T-helper 1 cell treated with Interleukin-12 subunit alpha and Interleukin-12 subunit beta and Interleukin-4 antibody, amounts not matched to agents 30 ng/mL and 1 ng/mL, for 36 hours (primary cell): Measurements from ENCODE around the gene SLC23A1. TPM values are rescaled to one million over a fixed set of nuclear protein-coding genes. Genes with fewer than 3 reads are reported as not detected.
"Not testable (repeated sequence)": the region's sequence is repeated elsewhere in the genome, so short reads cannot be mapped to it uniquely, and the experiment has no call there.

Experiments
- intact Hi-C: fragments of 100-400 bp; cut with micrococcal nuclease; formaldehyde crosslinking; loops from one replicate; pipeline ENCODE4 v1.15.1; 2024
- total RNA-seq: library from RNA; stranded (reverse); gene quantifications from 2 replicates; pipeline ENCODE4 v1.2.3, GENCODE V29; 2022

Gene SLC23A1
- total RNA-seq, 1 donor from 2014 or later = 5.9 TPM

- intact Hi-C loops = loop anchor here (1.0 to 5.0 kb wide), 11 partner anchors 29 to 1639 kb away; partner anchors contain the start of genes EGR1, ETF1, HNRNPA0 and HSPA9
Observed at GRCh38 chr5:139391570-139392323, 8.7 kb upstream of the SLC23A1 start.

DNA sequence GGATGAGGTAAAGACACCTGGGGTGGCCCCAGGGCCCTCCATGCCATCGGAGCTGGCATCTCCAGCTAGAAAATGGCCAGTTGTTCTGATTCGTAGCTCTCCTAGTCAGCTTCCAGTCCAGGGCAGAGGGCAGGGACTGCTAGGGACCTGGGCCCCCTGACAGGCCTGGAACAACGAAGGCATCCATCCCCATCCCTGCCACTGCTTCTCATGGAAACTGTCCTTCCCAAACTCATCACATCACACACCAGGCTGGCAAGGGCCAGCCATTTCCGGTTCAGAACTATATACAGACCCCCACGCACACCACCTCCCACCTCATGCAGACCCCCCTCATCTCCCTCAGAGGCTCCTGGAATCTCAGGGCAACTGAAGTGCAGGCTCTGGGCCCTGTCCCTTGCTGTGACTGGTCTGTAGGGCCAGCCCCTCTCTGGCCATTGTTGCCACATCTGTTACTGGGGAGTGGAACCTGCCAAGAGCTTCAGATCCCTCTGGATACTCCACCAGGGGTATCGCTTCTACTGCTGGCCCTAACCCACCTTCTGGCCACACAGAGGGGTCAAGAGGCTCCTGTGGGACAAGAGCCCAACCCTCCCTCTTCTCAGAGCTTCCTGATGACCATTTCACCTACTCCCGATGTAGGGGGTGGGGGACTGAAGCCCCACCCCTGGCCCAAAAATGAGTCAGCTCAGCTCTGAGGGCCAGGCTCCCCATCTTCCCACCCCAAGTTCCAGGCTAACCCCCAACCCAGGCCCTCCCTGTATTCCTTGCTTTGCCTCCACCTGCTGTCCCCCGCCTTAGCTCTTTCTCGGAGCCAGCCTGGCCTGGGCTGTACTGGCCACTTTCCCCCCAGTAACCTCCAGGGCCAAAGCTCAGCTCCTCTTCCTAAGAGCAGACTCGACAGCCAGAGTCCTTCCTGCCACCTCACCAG lies 7.8 kb upstream of the SLC23A1 start:
- intact Hi-C loops = loop anchor here (1.0 to 5.0 kb wide), 5 partner anchors 98 to 1639 kb away; partner anchors contain the start of genes EGR1, HNRNPA0 and MATR3

DNA sequence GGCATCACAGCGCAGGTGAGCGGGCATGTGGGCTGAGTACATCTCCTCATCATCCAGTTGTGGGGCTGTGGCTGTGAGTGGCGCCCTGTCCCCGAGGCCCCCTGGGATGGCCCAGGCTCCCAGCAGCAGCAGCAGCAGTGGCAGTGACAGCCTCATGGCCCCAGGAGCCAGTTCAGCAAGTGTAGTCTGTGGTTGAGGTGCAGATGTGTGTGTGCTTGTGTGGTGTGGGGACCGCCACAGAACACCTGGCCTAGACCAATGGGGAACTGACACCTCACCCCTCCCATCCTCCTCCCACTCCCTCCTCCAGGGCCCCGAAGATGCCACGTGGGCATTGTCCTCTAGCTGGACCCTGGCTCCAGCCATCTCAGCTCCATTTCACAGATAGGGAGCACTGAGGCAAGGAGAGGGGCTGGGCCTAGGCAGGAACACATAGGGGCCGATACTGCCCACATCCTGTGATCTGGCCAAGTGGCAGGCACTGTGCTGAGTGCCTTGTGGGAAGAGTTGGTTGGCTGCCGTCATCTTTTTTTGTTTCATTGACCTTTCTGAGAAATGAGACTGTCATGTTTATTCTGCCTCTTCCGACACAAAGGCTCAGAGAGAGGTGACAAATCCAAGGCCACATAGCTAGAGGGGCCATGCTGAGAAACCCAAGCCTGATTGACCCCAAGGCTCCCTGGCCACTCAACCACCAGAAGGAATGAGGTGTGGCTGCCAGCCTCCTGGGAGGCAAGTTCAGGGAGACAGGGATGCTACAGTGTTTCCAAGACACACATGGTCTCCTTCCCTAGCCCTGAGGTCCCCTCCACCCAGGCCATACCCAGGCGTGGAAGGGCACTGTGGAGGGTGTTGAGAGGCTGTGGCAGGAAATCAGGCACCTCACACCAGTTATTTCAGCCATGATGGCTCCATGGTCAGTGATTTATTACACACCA lies 6.9 kb upstream of the SLC23A1 start, which contains the start of gene MZB1:
Gene MZB1, minus strand, starts transcription at position 213 of the 938 bp plus-strand sequence. Its CDS starts 57 bp downstream, at position 156.
- intact Hi-C loops = loop anchor here (1.0 to 5.0 kb wide), 5 partner anchors 97 to 1638 kb away; partner anchors contain the start of genes EGR1, HNRNPA0 and MATR3

DNA sequence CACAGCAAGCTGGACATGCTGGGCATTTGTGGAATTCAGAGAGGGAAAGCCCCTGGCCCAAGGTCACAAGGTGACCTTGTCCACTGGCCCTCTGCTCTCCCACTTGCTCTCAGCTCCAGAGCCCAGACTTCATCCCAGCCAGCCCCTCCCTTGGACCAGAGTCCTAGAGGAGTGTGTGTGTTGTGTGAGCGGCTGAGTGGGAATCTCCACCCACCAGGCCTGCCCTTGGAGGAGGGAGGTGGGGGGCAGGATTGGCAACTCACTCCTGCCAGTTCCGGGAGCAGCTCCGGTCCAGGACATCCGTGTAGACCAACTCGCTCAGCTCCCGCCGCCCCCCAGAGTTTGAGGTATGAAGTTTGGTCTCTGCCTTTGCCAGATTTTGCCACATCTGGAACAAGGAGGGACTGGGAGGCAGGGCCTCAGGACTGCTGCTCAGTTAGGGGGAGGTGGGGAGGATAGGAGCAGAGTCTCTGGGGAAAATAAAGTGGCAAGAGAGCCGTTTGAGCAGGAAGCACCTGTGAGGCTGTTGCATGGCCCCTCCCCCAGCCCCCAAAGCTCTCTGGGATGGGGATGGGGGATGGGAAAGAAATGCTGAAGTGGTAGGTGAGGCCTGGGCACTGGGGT lies 5.2 kb upstream of the SLC23A1 start:
- intact Hi-C loops = no loop called here

GRCh38 chr5:139387611-139388197 lies 4.6 kb upstream of the SLC23A1 start:
- intact Hi-C loops = no loop called here

- intact Hi-C loops = not testable (repeated sequence)
Observed at GRCh38 chr5:139386956-139387355, 3.9 kb upstream of the SLC23A1 start.

- intact Hi-C loops = no loop called here
Observed at GRCh38 chr5:139386050-139386438, 2.9 kb upstream of the SLC23A1 start.

DNA sequence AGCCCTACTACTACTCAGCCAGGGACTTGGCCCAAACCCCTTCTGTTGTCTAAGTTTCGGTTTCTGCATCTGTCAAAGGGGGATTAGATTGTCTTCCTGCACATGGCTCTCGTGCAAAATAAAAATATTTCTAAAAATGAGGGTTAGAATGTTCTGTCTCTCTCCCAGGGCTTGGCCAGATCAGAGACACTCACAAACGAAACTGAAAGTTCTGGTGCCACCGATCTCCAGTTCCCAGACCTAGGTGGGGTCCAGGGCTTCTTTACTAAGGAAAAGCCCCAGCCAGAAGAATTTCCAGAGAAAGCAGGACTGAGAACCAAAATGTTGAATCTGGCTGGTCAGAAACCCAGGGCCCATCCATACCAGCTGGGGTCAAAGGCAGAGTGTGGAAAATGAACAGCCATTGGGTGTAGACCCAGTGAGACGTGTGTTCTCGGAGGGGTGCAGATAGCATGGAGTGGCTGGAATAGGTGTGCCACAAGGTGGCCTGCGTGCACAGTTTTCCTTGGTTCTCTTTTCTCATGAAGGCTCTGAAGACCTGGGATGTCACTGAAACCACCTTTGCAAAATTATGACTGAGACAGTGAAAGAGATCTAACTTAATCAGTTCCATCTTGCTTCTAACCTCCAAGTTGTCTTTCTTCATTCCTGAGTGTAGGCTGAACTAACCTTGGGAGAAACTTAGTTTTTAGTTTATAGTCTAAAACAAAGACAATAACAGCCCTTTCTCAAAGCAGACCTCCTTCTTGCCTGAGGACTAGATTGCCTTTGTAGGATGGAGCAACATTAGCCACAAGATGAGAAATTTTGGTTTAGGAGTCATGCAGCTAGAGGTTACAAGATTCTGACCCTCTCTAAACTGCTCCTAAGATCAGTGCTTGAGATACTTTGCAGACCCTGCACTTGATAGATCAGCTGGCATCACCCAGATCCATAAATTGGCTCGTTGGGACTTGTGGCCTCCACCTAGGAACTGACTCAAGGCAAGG lies 2.3 kb upstream of the SLC23A1 start:
- intact Hi-C loops = loop anchor here (1.0 to 2.0 kb wide), 2 partner anchors 43 to 91 kb away; no protein-coding TSS in a partner anchor

- intact Hi-C loops = loop anchor here (1.0 to 2.0 kb wide), 2 partner anchors 42 to 90 kb away; no protein-coding TSS in a partner anchor
Observed at GRCh38 chr5:139384591-139385051, 1.5 kb upstream of the SLC23A1 start.

- intact Hi-C loops = loop anchor here (2.0 kb wide), 1 partner anchor 89 kb away; no protein-coding TSS in a partner anchor
Observed at GRCh38 chr5:139383993-139384590, 995 bp upstream of the SLC23A1 start.

DNA sequence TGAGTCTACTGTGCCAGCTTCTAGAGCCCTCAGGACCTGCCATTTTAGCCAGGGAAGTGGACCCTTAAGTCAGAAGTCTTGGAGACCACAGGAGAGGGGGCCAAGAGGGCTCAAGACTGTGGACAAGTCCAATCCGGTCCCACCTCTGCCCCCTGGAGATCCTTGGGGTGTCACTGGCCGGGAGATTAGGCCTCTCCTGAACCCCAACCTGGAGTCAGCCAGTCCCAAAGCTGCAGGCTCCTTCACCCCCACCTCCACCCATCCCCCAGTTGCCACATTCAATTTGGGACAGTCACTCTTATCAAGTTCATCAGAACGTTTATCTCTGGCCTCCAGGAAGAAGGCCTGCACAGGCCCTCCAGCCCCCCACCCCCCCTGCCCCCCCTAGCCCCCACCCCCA lies 290 bp downstream of the SLC23A1 start:
- intact Hi-C loops = no loop called here

GRCh38 chr5:139381837-139382761 lies 998 bp downstream of the SLC23A1 start:
- intact Hi-C loops = no loop called here

DNA sequence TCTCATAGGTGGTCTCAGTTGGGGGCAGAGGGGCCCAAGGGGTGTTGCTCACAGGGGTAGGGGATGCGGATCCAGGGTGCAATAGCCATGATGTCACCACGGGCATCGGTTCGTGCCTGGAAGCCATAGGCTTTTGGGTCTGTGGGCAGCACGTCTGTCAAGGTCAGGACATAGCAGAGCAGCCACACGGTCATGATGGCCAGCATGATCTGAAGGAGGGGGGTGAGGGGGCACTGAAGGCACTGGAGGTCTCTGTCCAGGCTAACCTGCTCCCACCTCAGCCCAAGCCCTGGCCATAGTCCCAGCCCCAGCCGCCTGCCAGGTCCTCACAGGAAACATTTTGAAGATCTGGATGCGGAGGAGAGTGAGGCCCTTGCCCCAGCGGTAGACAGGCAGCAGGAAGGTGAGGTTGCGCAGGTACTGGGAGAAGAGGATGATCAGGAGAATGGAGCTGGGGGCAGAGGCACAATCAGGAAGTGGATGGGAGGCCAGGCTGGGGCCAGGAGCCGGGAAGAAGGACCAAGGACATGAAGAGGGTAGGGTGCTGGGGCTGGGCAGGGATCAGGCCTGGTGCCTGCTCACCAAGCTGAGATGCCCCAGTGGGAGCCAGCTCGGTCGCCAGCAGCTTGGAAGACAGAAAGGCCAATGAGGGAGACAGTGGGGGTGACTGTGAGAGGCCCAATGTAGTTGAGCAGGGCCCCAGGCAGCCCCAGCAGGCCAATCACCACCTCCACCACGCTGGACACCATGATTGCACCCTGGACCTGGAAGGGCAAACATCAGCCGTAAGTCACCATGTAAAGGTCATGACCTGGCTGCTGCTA lies 3.3 kb downstream of the SLC23A1 start:
- intact Hi-C loops = no loop called here

GRCh38 chr5:139378941-139379361 lies 4.1 kb downstream of the SLC23A1 start:
- intact Hi-C loops = no loop called here

DNA sequence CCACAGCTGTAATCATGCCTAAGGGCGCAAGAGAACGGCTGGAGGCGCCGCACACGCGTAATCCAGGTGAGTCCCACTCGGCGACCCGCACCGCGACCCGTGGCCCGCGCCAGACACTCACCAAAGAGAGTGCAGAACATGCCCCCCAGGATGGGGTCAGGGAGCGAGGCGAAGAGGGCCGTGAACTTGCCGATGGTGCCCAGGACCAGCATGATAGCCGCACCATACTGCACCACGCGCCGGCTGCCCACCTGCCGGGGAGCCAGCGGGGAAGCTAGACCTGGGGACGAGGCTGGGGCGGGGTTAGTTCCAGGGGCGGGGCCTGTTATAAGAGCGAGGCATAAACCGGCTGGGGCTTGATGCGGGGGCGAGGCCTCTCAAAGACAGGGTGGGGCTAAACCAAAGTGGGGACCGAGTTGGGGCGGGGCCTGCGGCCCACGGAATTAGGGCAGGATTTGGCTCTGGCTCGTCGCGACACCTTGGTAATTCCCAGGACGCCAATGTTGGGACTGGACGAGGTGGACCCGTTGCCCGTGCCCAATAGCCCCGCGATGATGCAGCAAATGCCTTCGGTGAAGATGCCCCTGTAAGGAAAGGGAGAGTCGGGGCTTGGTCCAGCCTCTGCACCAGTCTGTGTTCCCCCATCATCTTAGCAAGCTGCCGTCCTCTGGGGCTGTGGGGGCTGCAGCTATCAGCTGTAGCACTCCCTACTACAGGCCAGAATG lies 4.8 kb downstream of the SLC23A1 start:
- intact Hi-C loops = no loop called here
